ENCODE data around the gene DOC2A.

The DOC2A gene

GRCh38 chr16:30002614-30003346 is 8.0 kb downstream of the DOC2A start:
- no peak overlapping the region for H3K4me2 ChIP-seq (ENCODE audit: insufficient read depth, low read length, poor library complexity, severe bottlenecking)
- H3K14ac ChIP-seq (ENCODE audit: low read length): no peak overlapping the region
- H3K4me3 ChIP-seq (ENCODE audit: low read length in 2 of 2): no peak overlapping the region
- H3K79me1 ChIP-seq (ENCODE audit: low read depth, low read length): peaks cover 6% of the 10 kb centered on the region
- DNase-seq (ENCODE audit: low spot score): no peak
- H4K8ac ChIP-seq (ENCODE audit: low read depth, low read length): no peak overlapping the region
- no peak overlapping the region for H2BK12ac ChIP-seq (ENCODE audit: low read length)
- no peak overlapping the region for H4K91ac ChIP-seq (ENCODE audit: low read depth, low read length, poor library complexity)
- peaks cover 19 to 61% of the 10 kb centered on the region in 2 donors for H3K36me3 ChIP-seq (replicated peaks in 1 of 2; ENCODE audit: control insufficient read depth in 2 of 2, insufficient read depth in 2 of 2, low read length in 2 of 2)
- H2AK5ac ChIP-seq (ENCODE audit: low read depth, low read length): no peak overlapping the region
- no peak overlapping the region for H3K18ac ChIP-seq (ENCODE audit: low read length)
- peak overlapping the region; percentile 37 for H2BK15ac ChIP-seq (ENCODE audit: low read length)
- no peak overlapping the region for H3K4ac ChIP-seq (ENCODE audit: low read length)
- H3K27ac ChIP-seq (replicated peaks; ENCODE audit: low read length): no peak overlapping the region
- H3K23ac ChIP-seq (ENCODE audit: low read depth, low read length, poor library complexity): no peak overlapping the region
- H2BK5ac ChIP-seq (ENCODE audit: low read length): peak overlapping the region; percentile 24
- WGBS, 2 donors (ENCODE audit: extremely low coverage in 2 of 2, insufficient read length in 2 of 2, insufficient replicate concordance in 1 of 2): no CpG with 5 or more reads among the region's 19 CpGs
- H3K9ac ChIP-seq (ENCODE audit: low read depth, low read length, poor library complexity): no peak overlapping the region
- no peaks in the 10 kb centered on the region for H3K27me3 ChIP-seq (ENCODE audit: control insufficient read depth in 3 of 3, insufficient read depth in 3 of 3, low read depth in 1 of 3, low read length in 3 of 3)
- H3K9me3 ChIP-seq (replicated peaks in 1 of 2; ENCODE audit: control insufficient read depth in 2 of 2, insufficient read depth in 1 of 2, low read depth in 1 of 2, low read length in 2 of 2): no peaks in the 10 kb centered on the region
- H2AFZ ChIP-seq (ENCODE audit: low read length): no peak overlapping the region
- no peaks in the 10 kb centered on the region for H3K4me1 ChIP-seq (ENCODE audit: control insufficient read depth in 2 of 2, insufficient read depth in 1 of 2, low read depth in 1 of 2, low read length in 2 of 2)
- H2BK120ac ChIP-seq (ENCODE audit: low read depth, low read length): no peak overlapping the region

GRCh38 chr16:30000735-30001631 is 9.8 kb downstream of the DOC2A start:
- H2BK12ac ChIP-seq (ENCODE audit: low read length): no peak overlapping the region
- peaks cover 0 to 4% of the 10 kb centered on the region in 2 donors for H3K4me1 ChIP-seq (ENCODE audit: control insufficient read depth in 2 of 2, insufficient read depth in 1 of 2, low read depth in 1 of 2, low read length in 2 of 2)
- no peak overlapping the region for H3K9ac ChIP-seq (ENCODE audit: low read depth, low read length, poor library complexity)
- H2BK120ac ChIP-seq (ENCODE audit: low read depth, low read length): no peak overlapping the region
- peaks cover 9% of the 10 kb centered on the region for H3K79me1 ChIP-seq (ENCODE audit: low read depth, low read length)
- no peak overlapping the region for H3K18ac ChIP-seq (ENCODE audit: low read length)
- H2BK5ac ChIP-seq (ENCODE audit: low read length): peak overlapping the region; percentile 5
- H3K36me3 ChIP-seq (replicated peaks in 1 of 2; ENCODE audit: control insufficient read depth in 2 of 2, insufficient read depth in 2 of 2, low read length in 2 of 2): peaks cover 14 to 65% of the 10 kb centered on the region in 2 donors
- WGBS, 2 donors (ENCODE audit: extremely low coverage in 2 of 2, insufficient read length in 2 of 2, insufficient replicate concordance in 1 of 2): no CpG with 5 or more reads among the region's 33 CpGs
- no peak overlapping the region for H3K27ac ChIP-seq (replicated peaks; ENCODE audit: low read length)
- no peaks in the 10 kb centered on the region for H3K9me3 ChIP-seq (replicated peaks in 1 of 2; ENCODE audit: control insufficient read depth in 2 of 2, insufficient read depth in 1 of 2, low read depth in 1 of 2, low read length in 2 of 2)
- H3K14ac ChIP-seq (ENCODE audit: low read length): no peak overlapping the region
- no peak overlapping the region for H3K4me2 ChIP-seq (ENCODE audit: insufficient read depth, low read length, poor library complexity, severe bottlenecking)
- no peak overlapping the region for H4K8ac ChIP-seq (ENCODE audit: low read depth, low read length)
- H2BK15ac ChIP-seq (ENCODE audit: low read length): no peak overlapping the region
- no peak overlapping the region for H3K4me3 ChIP-seq (ENCODE audit: low read length in 2 of 2)
- peak overlapping the region; percentile 24 for H2AK5ac ChIP-seq (ENCODE audit: low read depth, low read length)
- H3K27me3 ChIP-seq (ENCODE audit: control insufficient read depth in 3 of 3, insufficient read depth in 3 of 3, low read depth in 1 of 3, low read length in 3 of 3): no peaks in the 10 kb centered on the region
- no peak overlapping the region for H2AFZ ChIP-seq (ENCODE audit: low read length)
- no peak for DNase-seq (ENCODE audit: low spot score)
- no peak overlapping the region for H3K4ac ChIP-seq (ENCODE audit: low read length)
- H3K23ac ChIP-seq (ENCODE audit: low read depth, low read length, poor library complexity): peak overlapping the region; percentile 53
- no peak overlapping the region for H4K91ac ChIP-seq (ENCODE audit: low read depth, low read length, poor library complexity)

- DNase-seq (ENCODE audit: low spot score): no peak
- Histone ChIP-seq H3K4me1 (ENCODE audit: control insufficient read depth in 2 of 2, insufficient read depth in 1 of 2, low read depth in 1 of 2, low read length in 2 of 2) (peaks cover 6 to 8% of the 10 kb centered on the region in 2 donors), H2BK5ac (ENCODE audit: low read length) (no peak overlapping the region), H3K9ac (ENCODE audit: low read depth, low read length, poor library complexity) (no peak overlapping the region), H2AK5ac (ENCODE audit: low read depth, low read length) (no peak overlapping the region), H2BK12ac (ENCODE audit: low read length) (no peak overlapping the region), H3K27ac (replicated peaks; ENCODE audit: low read length) (no peak overlapping the region), H3K4me3 (ENCODE audit: low read length in 2 of 2) (no peak overlapping the region), H3K4ac (ENCODE audit: low read length) (no peak overlapping the region), H3K36me3 (replicated peaks in 1 of 2; ENCODE audit: control insufficient read depth in 2 of 2, insufficient read depth in 2 of 2, low read length in 2 of 2) (peaks cover 12 to 60% of the 10 kb centered on the region in 2 donors), H4K8ac (ENCODE audit: low read depth, low read length) (no peak overlapping the region), H3K79me1 (ENCODE audit: low read depth, low read length) (peaks cover 9% of the 10 kb centered on the region), H4K91ac (ENCODE audit: low read depth, low read length, poor library complexity) (no peak overlapping the region), H3K27me3 (ENCODE audit: control insufficient read depth in 3 of 3, insufficient read depth in 3 of 3, low read depth in 1 of 3, low read length in 3 of 3) (no peaks in the 10 kb centered on the region), H2BK15ac (ENCODE audit: low read length) (no peak overlapping the region), H3K14ac (ENCODE audit: low read length) (no peak overlapping the region), H3K18ac (ENCODE audit: low read length) (no peak overlapping the region), H3K9me3 (replicated peaks in 1 of 2; ENCODE audit: control insufficient read depth in 2 of 2, insufficient read depth in 1 of 2, low read depth in 1 of 2, low read length in 2 of 2) (no peaks in the 10 kb centered on the region), H2BK120ac (ENCODE audit: low read depth, low read length) (no peak overlapping the region), H2AFZ (ENCODE audit: low read length) (no peak overlapping the region), H3K23ac (ENCODE audit: low read depth, low read length, poor library complexity) (no peak overlapping the region), H3K4me2 (ENCODE audit: insufficient read depth, low read length, poor library complexity, severe bottlenecking) (no peak overlapping the region)
- no CpG with 5 or more reads among the region's 6 CpGs for WGBS, 2 donors (ENCODE audit: extremely low coverage in 2 of 2, insufficient read length in 2 of 2, insufficient replicate concordance in 1 of 2)
Measured at GRCh38 chr16:29999605-30000004, 11.2 kb downstream of the DOC2A start.

GRCh38 chr16:29996766-29997250 is 14.0 kb downstream of the DOC2A start:
- Histone ChIP-seq H3K18ac (ENCODE audit: low read length) (no peak overlapping the region), H4K8ac (ENCODE audit: low read depth, low read length) (peak overlapping the region; percentile 20), H3K4me3 (ENCODE audit: low read length in 2 of 2) (peak overlapping the region; percentile 78 to 86), H3K79me1 (ENCODE audit: low read depth, low read length) (peaks cover 5% of the 10 kb centered on the region), H3K36me3 (replicated peaks in 1 of 2; ENCODE audit: control insufficient read depth in 2 of 2, insufficient read depth in 2 of 2, low read length in 2 of 2) (peaks cover 16 to 69% of the 10 kb centered on the region in 2 donors), H3K9ac (ENCODE audit: low read depth, low read length, poor library complexity) (peak overlapping the region; percentile 85), H2AFZ (ENCODE audit: low read length) (peak overlapping the region; percentile 94), H4K91ac (ENCODE audit: low read depth, low read length, poor library complexity) (no peak overlapping the region), H3K4me2 (ENCODE audit: insufficient read depth, low read length, poor library complexity, severe bottlenecking) (peak overlapping the region; percentile 63), H2BK12ac (ENCODE audit: low read length) (no peak overlapping the region), H3K27me3 (ENCODE audit: control insufficient read depth in 3 of 3, insufficient read depth in 3 of 3, low read depth in 1 of 3, low read length in 3 of 3) (no peaks in the 10 kb centered on the region), H2BK5ac (ENCODE audit: low read length) (no peak overlapping the region), H3K4me1 (ENCODE audit: control insufficient read depth in 2 of 2, insufficient read depth in 1 of 2, low read depth in 1 of 2, low read length in 2 of 2) (peaks cover 8 to 10% of the 10 kb centered on the region in 2 donors), H3K14ac (ENCODE audit: low read length) (no peak overlapping the region), H2BK120ac (ENCODE audit: low read depth, low read length) (no peak overlapping the region), H3K27ac (replicated peaks; ENCODE audit: low read length) (no peak overlapping the region), H3K23ac (ENCODE audit: low read depth, low read length, poor library complexity) (no peak overlapping the region), H3K4ac (ENCODE audit: low read length) (no peak overlapping the region), H3K9me3 (replicated peaks in 1 of 2; ENCODE audit: control insufficient read depth in 2 of 2, insufficient read depth in 1 of 2, low read depth in 1 of 2, low read length in 2 of 2) (no peaks in the 10 kb centered on the region), H2AK5ac (ENCODE audit: low read depth, low read length) (no peak overlapping the region), H2BK15ac (ENCODE audit: low read length) (no peak overlapping the region)
- DNase-seq (ENCODE audit: low spot score): no peak
- no CpG with 5 or more reads among the region's 9 CpGs for WGBS, 2 donors (ENCODE audit: extremely low coverage in 2 of 2, insufficient read length in 2 of 2, insufficient replicate concordance in 1 of 2)
